ENCODE measurements around the gene FLT4.
A peak's percentile ranks its signal among the peaks of the same experiment; 100 is the strongest.

FLT4 gene

GRCh38 chr5:180619563-180619915 lies 29.9 kb downstream of the FLT4 start:
- no peak for DNase-seq (ENCODE audit: low spot score in 2 of 2)
- H3K36me3 Mint-ChIP-seq: no peaks in the 10 kb centered on the region
- no peak for ATAC-seq (ENCODE audit: low read depth)
- H3K27me3 Mint-ChIP-seq: peaks cover 6% of the 10 kb centered on the region
- H3K9me3 Mint-ChIP-seq: no peaks in the 10 kb centered on the region
- H3K4me1 Mint-ChIP-seq: peaks cover 2% of the 10 kb centered on the region
- peak overlapping the region; percentile 27 for H3K4me3 Mint-ChIP-seq
- H3K27ac Mint-ChIP-seq: no peak overlapping the region

GRCh38 chr5:180618829-180619562 lies 30.4 kb downstream of the FLT4 start:
- H3K9me3 Mint-ChIP-seq: no peaks in the 10 kb centered on the region
- H3K4me3 Mint-ChIP-seq: no peak overlapping the region
- H3K27me3 Mint-ChIP-seq: peaks cover 6% of the 10 kb centered on the region
- no peaks in the 10 kb centered on the region for H3K36me3 Mint-ChIP-seq
- DNase-seq (ENCODE audit: low spot score in 2 of 2) (no peak), ATAC-seq (ENCODE audit: low read depth) (no peak)
- H3K27ac Mint-ChIP-seq: no peak overlapping the region
- H3K4me1 Mint-ChIP-seq: peaks cover 2% of the 10 kb centered on the region

DNA sequence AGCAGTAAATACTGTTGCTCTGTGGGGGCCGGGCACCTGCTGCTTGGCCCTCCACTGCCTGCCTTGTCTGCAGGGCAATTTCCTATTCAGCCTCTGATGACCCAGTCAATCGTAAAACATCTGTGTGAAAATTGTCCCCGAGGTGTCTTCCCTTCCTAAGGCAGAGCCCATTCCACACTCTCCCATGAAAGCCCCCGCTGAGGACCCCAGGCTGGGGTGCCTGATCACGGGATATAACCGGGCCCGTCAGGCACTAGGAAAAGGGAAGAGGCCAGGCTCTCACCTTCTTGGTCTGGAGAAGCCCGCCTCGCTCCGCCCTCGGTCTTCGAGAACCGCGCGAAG lies 30.9 kb downstream of the FLT4 start:
- H3K4me1 Mint-ChIP-seq: no peaks in the 10 kb centered on the region
- H3K27ac Mint-ChIP-seq: no peak overlapping the region
- no peak overlapping the region for H3K4me3 Mint-ChIP-seq
- H3K27me3 Mint-ChIP-seq: peaks cover 6% of the 10 kb centered on the region
- no peaks in the 10 kb centered on the region for H3K36me3 Mint-ChIP-seq
- ATAC-seq (ENCODE audit: low read depth) (no peak), DNase-seq (ENCODE audit: low spot score in 2 of 2) (no peak)
- no peaks in the 10 kb centered on the region for H3K9me3 Mint-ChIP-seq

DNA sequence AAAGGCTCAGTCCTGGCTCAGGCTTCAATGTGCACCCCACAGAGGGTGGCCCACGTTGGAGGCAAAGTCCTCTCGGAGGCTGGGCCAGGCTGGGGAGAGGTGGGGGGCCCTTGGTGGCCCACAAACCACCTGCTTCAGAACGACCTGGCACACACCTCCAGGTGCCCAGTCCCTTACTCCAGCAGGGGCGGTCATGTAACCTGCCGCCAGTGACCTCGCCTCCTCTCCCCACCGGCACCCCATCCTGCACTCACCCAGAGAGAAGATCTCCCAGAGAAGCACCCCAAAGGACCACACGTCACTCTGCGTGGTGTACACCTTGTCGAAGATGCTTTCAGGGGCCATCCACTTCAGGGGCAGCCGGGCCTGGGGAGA lies 35.6 kb downstream of the FLT4 start:
- Mint-ChIP-seq H3K4me3 (no peak overlapping the region), H3K36me3 (no peaks in the 10 kb centered on the region), H3K9me3 (no peaks in the 10 kb centered on the region), H3K27ac (no peak overlapping the region), H3K27me3 (peaks cover 11% of the 10 kb centered on the region), H3K4me1 (no peaks in the 10 kb centered on the region)
- DNase-seq (ENCODE audit: low spot score in 2 of 2) (no peak), ATAC-seq (ENCODE audit: low read depth) (no peak)

DNA sequence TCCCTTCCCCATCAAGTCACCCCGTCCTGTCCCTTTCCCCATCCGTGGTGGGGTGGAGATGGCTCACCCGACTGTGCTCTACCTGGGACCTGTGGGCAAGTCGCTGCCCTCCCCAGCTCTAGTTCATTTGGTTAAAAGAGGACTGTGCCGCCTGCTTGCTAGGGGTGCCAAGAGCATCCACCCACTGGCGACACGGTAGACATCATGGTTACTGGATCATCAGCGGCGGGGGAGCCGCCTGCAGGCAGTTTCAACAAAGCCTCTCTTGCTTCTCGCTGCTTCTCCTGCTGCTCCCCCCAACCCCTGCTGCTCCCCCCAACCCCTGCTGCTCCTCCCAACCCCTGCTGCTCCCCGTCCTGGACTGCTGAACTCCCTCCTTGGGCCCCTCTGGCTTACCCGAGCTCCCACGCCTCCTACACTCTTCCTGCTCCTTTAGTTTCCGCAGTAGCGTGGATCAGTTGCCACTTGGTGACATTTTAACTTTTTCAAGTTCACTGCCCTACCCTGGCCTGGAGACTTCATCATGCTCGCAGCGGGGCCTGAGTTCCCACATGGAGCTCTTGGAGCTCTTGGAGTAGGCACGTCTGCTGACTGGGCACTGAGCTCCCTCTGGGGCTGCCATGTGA lies 36.1 kb downstream of the FLT4 start:
- Mint-ChIP-seq H3K4me1 (no peaks in the 10 kb centered on the region), H3K9me3 (no peaks in the 10 kb centered on the region), H3K27ac (no peak overlapping the region), H3K27me3 (peaks cover 11% of the 10 kb centered on the region), H3K4me3 (no peak overlapping the region), H3K36me3 (no peaks in the 10 kb centered on the region)
- ATAC-seq (ENCODE audit: low read depth): no peak
- DNase-seq (ENCODE audit: low spot score in 2 of 2): no peak

- no peak for ATAC-seq (ENCODE audit: low read depth)
- Mint-ChIP-seq H3K36me3 (no peaks in the 10 kb centered on the region), H3K4me1 (no peaks in the 10 kb centered on the region), H3K27me3 (peaks cover 11% of the 10 kb centered on the region), H3K27ac (no peak overlapping the region), H3K4me3 (no peak overlapping the region), H3K9me3 (no peaks in the 10 kb centered on the region)
- DNase-seq (ENCODE audit: low spot score in 2 of 2): no peak
These were observed 36.7 kb downstream of the FLT4 start for GRCh38 chr5:180612683-180613082.

DNA sequence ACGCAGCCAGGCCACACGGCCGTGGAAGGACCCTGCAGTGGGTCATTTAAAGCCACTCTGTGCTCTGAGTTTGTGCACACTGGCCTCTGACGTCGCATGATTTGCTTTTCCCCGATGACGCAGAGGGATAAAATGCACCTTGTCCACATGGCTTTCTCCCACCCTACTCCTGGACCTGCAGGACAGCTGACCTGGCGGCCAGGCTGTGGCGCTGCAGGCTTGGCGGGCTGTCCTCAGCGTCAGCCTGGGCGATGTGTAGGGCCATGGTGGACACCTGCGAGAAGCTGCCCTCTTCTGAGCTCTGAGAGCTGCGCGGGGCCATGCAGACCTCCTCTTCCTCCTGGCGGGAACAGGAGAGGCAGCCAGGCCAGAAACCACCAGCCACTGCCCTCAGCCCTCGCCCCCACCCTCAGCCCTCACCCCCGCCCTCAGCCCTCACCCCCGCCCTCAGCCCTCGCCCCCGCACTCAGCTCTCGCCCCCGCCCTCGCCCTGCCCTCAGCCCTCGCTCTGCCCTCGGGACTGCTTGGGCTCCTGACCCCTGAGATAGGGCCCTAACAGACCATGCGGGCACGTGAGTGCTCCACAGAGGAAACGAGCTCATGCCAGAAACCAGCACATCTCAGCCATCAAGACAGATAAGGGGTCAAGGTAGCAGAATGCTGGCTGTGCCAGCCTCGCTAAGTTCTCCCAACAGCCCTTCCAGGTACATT lies 38.1 kb downstream of the FLT4 start:
- no peak overlapping the region for H3K4me3 Mint-ChIP-seq
- peaks cover 11% of the 10 kb centered on the region for H3K27me3 Mint-ChIP-seq
- no peak overlapping the region for H3K27ac Mint-ChIP-seq
- no peak for ATAC-seq (ENCODE audit: low read depth)
- H3K9me3 Mint-ChIP-seq: no peaks in the 10 kb centered on the region
- DNase-seq (ENCODE audit: low spot score in 2 of 2): no peak
- H3K36me3 Mint-ChIP-seq: no peaks in the 10 kb centered on the region
- peaks cover under 1% of the 10 kb centered on the region for H3K4me1 Mint-ChIP-seq

DNA sequence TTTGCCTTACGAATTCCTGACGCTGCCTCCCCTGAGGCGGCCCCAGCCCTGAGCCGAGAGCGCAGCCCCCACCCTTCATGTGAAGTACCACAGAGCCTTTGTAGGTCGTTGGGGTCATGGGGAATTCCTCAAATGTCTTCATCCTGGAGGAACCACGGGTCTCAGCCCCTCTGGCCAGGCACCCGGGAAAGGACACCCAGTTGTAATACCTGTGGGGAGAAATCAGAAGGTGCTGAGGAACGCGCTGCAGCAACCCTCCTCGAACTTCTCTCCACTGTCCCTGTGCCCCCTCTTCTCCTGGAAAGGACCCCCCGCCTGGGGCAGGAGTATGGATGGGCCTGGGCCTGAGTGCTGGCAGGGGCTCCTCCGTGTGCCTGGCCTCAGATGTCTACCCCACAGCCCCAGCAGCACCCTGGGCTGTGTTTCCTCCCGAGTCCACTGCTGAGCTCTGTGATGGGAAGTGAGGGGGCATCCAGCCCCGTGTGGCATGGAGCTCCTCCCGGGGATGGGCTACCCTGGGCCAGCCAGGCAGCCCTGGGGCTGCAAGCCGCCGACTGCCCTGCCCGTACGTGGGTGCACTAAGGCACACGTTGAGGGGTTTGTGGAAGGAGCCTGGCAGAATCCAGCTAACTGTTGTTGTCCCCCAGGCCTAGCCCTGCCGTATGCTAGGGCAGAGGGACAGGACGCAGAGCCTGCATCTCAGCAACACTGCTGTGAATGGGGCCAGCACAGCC lies 39.4 kb downstream of the FLT4 start:
- DNase-seq (ENCODE audit: low spot score in 2 of 2) (no peak), ATAC-seq (ENCODE audit: low read depth) (no peak)
- no peaks in the 10 kb centered on the region for H3K36me3 Mint-ChIP-seq
- peaks cover 5% of the 10 kb centered on the region for H3K4me1 Mint-ChIP-seq
- peaks cover 15% of the 10 kb centered on the region for H3K27me3 Mint-ChIP-seq
- H3K27ac Mint-ChIP-seq: no peak overlapping the region
- no peak overlapping the region for H3K4me3 Mint-ChIP-seq
- no peaks in the 10 kb centered on the region for H3K9me3 Mint-ChIP-seq

GRCh38 chr5:180609386-180609785 lies 40.0 kb downstream of the FLT4 start:
- H3K27me3 Mint-ChIP-seq: peaks cover 12% of the 10 kb centered on the region
- DNase-seq (ENCODE audit: low spot score in 2 of 2) (no peak), ATAC-seq (ENCODE audit: low read depth) (no peak)
- no peak overlapping the region for H3K27ac Mint-ChIP-seq
- no peaks in the 10 kb centered on the region for H3K9me3 Mint-ChIP-seq
- no peak overlapping the region for H3K4me3 Mint-ChIP-seq
- H3K36me3 Mint-ChIP-seq: no peaks in the 10 kb centered on the region
- H3K4me1 Mint-ChIP-seq: peaks cover 5% of the 10 kb centered on the region

- DNase-seq (ENCODE audit: low spot score in 2 of 2) (no peak), ATAC-seq (ENCODE audit: low read depth) (no peak)
- Mint-ChIP-seq H3K27me3 (peaks cover 12% of the 10 kb centered on the region), H3K4me1 (peaks cover 5% of the 10 kb centered on the region), H3K4me3 (no peak overlapping the region), H3K9me3 (no peaks in the 10 kb centered on the region), H3K36me3 (no peaks in the 10 kb centered on the region), H3K27ac (no peak overlapping the region)
These were observed 40.7 kb downstream of the FLT4 start for GRCh38 chr5:180608572-180609310.

GRCh38 chr5:180607861-180608571 lies 41.4 kb downstream of the FLT4 start:
- Mint-ChIP-seq H3K27me3 (peaks cover 11% of the 10 kb centered on the region), H3K4me1 (peaks cover 5% of the 10 kb centered on the region), H3K4me3 (no peak overlapping the region), H3K27ac (no peak overlapping the region), H3K36me3 (no peaks in the 10 kb centered on the region), H3K9me3 (no peaks in the 10 kb centered on the region)
- ATAC-seq (ENCODE audit: low read depth) (no peak), DNase-seq (ENCODE audit: low spot score in 2 of 2) (no peak)

DNA sequence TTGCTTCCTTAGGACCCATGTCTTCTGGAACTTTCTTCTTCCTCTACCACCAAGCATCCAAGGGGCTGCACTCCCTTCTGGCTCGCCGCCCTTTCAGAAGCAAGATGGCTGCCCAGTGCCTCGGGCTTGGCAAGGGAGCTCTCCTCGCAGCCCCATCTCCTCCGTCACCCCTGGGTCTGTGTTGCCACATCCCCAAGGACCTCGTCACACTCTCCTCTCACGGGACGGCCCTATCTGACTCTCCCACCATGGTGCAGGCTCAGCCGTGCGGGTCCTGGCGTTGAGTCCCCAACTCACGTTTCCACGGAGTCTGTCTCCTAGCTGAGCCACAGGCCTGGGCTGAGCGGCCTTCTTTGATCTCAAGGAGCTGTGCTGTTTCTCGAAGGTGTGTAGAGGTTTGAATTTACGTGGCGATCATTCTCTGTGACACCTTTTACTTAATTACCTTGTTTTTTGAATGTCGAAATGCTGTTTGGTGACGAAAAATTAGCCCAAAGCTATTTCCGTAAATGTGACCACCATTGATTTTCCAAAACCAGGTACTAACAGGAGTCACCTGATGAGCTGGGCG lies 43.1 kb downstream of the FLT4 start:
- DNase-seq (ENCODE audit: low spot score in 2 of 2): no peak
- peaks cover 9% of the 10 kb centered on the region for H3K27me3 Mint-ChIP-seq
- no peaks in the 10 kb centered on the region for H3K36me3 Mint-ChIP-seq
- no peak overlapping the region for H3K4me3 Mint-ChIP-seq
- H3K4me1 Mint-ChIP-seq: peaks cover 5% of the 10 kb centered on the region
- H3K9me3 Mint-ChIP-seq: no peaks in the 10 kb centered on the region
- no peak overlapping the region for H3K27ac Mint-ChIP-seq
- ATAC-seq (ENCODE audit: low read depth): no peak

DNA sequence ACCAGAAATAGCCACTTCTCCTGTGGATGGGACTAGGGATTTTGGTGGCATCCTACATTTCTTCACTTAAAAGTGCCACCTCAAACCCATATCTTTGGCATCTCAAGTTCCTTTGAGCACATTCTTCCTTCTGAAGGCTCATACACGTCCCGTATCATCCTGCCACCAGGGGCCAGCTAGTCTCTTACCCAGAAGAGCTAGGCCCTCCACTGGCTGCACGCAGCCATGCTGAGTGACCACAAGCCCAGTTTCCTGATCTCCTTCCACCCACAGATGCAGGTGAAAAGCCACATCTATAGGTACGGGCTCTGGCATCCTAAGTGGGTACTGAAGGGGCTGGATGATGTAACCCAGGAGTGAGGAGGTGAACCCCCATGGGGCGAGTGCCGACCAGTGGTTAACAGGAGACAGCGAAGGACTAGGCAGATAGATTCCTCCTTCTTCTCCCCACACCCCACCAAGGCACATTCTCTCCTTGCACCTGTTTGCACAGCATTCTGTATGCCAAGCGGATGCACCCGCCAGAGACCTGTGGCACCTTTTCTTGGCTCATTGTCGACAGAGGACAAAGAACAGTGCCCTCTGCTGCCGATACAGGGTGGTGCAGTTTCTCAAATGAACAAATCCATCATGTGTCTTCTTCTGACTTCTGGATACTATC lies 43.7 kb downstream of the FLT4 start:
- DNase-seq (ENCODE audit: low spot score in 2 of 2) (peak in 1 of 2 donors; percentile 13), ATAC-seq (ENCODE audit: low read depth) (no peak)
- Mint-ChIP-seq H3K4me1 (peaks cover 5% of the 10 kb centered on the region), H3K9me3 (no peaks in the 10 kb centered on the region), H3K27me3 (peaks cover 9% of the 10 kb centered on the region), H3K4me3 (no peak overlapping the region), H3K27ac (no peak overlapping the region), H3K36me3 (no peaks in the 10 kb centered on the region)

Data from memory B cell (primary cell).